Fibroblast of gingiva (primary cell): ENCODE measurements around the gene RNF20.
"Not testable (repeated sequence)": the region's sequence is repeated elsewhere in the genome, so short reads cannot be mapped to it uniquely, and the experiment has no call there.

ENCODE experiments used
- DNase-seq: peaks from one replicate; pipeline ENCODE4 v3.0.0-alpha.2; 2011; ENCODE audit warnings: low read depth

The RNF20 gene, protein sequence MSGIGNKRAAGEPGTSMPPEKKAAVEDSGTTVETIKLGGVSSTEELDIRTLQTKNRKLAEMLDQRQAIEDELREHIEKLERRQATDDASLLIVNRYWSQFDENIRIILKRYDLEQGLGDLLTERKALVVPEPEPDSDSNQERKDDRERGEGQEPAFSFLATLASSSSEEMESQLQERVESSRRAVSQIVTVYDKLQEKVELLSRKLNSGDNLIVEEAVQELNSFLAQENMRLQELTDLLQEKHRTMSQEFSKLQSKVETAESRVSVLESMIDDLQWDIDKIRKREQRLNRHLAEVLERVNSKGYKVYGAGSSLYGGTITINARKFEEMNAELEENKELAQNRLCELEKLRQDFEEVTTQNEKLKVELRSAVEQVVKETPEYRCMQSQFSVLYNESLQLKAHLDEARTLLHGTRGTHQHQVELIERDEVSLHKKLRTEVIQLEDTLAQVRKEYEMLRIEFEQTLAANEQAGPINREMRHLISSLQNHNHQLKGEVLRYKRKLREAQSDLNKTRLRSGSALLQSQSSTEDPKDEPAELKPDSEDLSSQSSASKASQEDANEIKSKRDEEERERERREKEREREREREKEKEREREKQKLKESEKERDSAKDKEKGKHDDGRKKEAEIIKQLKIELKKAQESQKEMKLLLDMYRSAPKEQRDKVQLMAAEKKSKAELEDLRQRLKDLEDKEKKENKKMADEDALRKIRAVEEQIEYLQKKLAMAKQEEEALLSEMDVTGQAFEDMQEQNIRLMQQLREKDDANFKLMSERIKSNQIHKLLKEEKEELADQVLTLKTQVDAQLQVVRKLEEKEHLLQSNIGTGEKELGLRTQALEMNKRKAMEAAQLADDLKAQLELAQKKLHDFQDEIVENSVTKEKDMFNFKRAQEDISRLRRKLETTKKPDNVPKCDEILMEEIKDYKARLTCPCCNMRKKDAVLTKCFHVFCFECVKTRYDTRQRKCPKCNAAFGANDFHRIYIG

DNA sequence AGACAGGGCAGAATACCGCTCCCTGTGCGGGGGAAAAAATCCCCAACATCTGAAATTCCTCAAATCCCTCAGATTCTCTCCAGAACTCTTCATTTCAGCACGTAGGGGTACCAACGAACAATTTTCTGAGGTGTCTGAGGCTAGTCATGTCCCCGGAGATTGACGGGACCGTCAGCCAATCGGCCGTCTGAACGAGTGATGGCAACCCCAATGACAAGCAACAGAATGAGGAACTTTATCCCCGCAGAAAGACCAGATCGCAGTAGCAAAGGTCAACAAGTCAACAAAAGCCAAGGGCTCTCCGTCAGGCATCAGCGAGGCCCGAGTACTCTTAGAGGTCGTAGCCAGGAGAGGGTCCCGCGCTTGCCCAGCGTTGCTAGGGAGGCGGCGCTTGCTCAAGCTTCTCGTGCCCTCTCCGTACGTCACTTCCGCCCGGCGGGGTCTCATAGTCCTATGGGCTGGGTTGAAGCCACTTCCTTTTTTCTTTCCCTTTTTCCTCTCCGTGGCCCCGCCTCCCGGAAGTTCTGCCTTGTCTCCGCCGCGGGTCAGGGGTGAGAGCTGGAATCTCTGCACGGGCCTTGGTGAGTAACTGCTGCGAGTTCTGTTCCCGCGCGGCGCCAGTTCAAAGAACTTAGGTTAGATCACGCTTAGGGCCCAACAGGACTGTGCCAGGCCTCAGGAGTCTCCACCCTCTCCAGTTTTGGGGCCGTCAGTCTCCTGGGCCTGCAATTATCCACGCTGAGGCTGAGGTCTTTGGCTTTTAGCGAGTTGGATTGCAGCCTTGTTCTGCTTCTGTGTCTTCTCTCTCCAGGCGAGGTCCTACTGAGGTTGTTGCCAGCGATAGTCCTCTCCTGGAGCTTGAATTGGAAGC is at the start of gene RNF20:
TSS of gene RNF20 (plus strand) at position 520 of the 871 bp plus-strand sequence. CDS start 1,571 bp downstream, outside the sequence.
- peak; percentile 99 for DNase-seq

DNA sequence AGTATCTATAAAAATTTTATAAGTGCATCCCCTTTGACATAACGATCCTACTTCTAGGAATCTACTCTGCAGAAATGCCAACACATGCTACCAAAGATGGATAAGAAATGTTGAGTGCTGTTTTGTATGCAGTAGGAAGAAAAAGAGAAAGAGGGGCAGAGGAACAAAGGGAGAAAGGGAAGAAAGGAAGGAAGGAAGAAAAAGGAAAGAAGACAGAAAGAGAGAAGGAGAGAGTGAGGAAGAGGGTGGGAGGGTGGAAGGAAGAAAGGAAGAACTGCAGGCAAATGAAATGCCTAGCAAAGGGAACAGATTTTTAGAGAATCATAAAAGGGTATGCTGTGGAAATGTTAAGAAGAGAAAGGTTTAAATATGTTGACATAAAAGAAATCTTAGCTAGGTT is 49.6 kb upstream of the RNF20 start:
- no peak for DNase-seq

DNA sequence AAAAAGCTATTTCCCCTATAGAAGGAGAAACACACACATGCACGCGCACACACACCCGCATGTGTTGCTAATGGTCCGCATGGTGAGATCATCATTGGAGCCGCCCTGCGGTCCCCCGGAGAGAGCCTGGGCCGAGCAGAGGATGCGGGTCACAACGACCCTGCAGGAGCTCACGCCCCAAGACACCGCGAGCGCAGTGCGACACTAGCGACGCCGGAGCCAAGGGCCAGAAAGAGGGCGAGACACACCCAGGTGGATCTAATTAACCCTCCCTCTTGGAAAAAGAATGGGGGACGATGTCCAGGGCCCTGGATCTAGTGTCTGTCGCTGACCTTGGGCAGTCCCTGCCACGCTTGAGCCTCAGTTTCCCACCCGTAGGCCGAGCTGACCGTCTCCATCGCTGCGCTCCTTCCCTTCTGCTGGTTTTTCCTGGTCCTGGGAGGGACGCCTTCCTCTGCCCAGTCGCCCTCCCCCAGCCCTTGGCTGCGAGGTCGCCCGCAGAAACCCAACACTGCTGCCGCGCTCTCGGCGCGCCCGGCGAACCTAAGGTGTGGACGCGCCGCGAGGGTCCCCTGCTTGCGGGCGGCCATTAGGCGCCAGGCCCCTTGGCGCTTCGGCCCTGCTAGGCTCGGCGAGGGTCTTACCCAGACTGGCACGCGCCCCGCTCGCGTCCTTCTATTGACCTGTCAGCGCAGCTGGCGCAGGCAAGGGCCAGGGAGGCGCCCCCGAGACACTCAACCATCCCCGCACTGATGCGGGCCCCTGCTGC is 47.5 kb upstream of the RNF20 start:
- DNase-seq: peak; percentile 37

DNA sequence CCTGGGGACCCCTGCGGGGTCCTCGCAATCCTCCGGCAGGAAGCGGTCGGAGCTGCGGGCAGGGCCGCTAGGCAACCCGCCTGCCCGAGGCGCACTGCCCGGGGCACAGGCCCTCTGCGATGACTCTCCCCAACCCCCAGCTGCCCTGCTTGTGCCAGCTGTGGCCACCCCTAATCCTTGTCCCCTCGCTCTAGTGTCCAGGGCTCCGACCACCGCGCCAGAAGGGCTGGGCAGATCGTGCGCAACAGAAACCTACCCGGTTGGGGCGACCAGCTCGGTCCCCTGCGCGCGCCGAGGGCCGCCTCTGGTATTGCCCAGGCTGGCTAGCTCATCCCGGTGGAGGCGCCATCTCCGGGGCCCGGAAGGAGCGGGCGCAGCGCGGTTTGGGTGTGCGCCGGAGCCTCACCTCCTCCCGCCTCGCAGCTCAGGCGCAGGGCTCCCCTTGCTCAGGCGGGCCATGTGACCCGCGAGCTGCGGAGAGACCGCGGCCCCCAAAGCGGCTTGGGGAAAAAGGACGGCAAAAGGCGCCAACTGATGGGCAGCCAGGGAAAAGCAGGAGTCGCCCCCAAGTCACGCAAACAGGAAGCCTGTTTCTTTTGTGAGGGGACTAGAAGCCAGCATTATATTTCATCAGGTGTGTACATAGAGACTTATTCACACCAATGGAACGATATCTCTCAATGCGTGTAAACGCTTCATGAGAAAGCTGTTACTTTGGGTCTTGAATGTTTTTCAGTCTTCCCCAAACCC is 46.8 kb upstream of the RNF20 start:
- DNase-seq: peak; percentile 59

DNA sequence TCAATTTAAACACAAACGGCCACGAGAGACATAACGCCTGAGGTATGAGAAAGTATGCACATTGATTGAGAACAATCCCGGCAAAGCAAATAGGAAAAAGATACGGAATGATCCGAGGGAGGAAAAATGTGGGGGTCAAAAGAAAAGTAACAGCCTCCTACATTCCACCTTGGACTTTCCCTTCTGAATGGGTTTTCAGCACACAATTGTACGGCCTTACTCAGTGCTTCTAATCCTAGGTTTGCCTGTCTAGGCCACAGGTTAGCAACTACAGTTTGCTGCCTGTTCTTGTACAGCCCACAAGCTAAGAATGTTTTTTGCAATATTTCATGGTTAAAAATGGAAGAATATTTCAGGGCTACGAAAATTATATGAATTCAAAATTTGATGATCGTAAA is 46.2 kb upstream of the RNF20 start:
- no peak for DNase-seq

DNA sequence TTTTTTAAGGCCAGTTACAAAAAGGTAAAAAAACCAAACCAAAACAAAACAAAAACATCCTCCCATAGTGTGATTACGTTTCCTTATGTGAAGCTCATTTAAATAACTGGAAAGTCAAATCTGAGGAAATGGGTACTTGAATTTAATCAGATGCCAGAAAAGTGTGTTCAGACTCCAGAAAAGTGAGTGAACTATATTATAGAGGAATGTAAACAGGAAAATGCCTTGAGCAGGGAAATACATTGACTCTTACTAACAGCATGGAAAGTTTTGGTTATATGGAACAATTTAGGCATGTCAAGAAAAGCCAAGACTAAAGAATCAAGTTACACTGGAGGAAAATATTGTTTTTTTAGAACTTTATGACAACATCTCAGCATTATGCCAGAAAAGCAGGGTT is 37.8 kb upstream of the RNF20 start:
- DNase-seq: peak; percentile 69

DNA sequence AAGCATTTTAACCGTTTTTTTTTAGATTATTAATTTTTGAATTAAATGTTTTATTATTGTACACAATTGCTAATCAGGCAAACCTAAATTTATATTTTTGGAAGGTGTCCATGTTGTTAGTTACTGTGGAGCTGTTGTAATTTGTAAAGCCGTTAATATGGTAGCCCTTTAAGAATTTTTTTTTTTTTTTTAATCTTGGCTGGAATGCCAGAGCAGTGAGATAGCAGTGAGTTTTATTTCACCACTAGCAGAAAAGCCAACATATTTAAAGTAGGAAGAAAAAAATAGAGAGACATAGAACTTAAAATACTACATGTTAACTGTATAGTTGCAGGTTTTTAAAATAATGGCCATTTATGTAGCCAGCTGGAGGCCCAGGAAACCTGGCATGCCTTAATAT is 35.3 kb upstream of the RNF20 start:
- no peak for DNase-seq

DNA sequence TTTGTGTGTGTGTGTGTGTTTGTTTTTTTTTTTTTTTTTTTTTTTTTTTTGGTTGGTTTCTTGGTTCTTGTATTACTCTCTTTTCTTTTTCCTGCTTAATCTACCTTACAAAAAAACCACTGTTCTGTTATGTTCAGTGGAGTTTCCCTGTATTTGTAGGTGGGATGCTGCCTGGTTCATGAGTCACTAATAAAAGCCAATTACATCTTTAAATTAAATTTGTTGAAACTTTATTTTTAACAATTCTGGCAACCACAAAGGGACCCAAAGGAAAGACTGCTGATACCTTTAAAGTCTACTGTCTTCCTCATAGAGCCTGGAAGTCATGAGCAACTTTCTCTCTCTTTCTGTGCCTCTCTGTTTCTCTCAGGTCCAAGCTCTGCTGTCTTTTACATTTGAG is 29.5 kb upstream of the RNF20 start:
- no peak for DNase-seq

DNA sequence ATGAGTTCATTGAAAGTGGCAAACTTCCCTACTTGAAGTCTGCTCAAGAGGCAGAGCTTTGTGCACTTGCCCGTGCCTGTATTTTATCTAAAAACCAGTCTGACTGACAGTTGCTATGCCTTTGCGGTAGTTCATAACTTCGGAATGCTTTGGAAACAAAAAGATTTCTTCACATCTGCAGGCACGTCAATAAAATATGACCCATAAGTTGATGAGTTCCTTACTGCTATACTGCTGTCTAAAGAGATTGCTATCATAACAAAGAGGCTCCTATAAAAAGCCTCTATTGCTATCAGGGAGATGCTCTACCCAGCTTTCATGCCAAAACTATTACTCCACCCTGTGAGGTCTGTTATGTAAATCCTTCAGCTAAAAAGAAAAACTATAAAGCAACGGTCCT is 25.4 kb upstream of the RNF20 start:
- no peak for DNase-seq

DNA sequence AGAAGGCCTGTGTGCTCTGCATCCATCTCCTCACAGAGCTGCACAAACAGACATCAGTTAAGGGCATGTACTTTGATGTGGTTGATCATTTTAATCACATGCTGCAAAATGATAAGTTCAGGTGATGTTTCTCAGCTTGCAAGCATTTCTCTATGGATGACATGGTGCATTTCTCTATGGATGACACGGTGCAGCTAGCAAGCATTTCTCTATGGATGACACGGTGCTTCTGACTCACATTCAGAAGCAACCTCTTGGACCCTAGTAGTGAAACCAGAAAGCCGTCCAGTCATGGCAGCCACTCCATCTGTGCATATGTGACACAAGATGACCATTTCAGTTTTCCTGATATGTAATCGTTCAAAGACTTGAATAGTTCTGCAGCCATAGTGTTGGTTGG is 24.1 kb upstream of the RNF20 start:
- DNase-seq: no peak

DNA sequence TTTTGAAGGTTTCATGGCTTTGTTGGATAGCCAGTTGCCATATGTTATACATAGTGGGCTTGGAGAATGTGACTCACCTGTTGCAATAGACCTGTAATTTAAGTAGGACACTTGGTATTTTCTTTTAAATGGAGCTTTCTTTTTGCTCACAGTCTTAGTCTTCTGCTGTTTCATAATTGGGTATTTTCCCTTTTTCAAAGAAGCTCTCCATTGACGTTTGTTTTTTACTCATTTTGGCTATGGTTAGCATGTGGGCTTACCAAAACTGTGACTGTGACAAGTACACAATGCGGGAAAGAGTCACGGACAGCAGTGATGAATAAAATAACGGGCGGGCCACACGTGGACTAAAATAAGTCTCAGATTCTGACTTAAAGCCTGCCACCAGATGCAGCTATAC is 23.2 kb upstream of the RNF20 start:
- DNase-seq: no peak

DNA sequence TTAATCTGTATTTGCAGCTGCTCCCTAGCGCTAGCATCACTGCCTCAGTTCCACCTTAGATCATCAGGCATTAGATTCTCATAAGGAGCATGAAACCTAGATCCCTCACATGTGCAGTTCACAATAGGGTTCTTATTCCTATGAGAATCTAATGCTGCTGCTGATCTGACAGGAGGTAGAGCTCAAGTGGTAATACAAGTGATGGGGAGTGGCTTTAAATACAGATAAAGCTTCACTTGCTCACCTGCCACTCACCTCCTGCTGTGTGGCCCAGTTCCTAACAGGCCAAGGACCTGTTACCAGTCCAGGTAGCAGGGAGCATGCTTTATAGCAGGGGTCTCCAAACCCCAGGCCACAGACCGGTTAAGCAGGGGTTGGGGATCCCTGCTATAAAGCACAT is 22.6 kb upstream of the RNF20 start:
- DNase-seq: no peak

DNA sequence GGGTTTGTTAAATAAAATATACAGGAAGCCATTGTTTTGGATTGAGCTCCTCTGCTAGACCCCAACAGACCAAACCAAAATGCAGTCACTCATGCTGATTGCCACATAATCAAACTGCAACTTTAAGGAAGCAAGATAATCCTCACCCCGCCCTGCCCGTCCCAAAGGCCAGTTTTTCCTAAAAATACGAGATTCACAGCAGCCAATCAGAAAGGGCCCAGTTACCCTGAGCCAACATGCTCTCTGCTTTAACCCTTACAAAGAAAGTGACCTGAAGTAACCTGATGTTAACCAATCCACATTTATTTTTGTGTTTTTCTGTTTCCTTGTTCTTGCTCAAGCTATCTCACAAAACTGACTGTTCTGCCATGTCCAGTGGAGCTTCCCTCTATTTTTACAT is 21.5 kb upstream of the RNF20 start:
- DNase-seq: no peak

DNA sequence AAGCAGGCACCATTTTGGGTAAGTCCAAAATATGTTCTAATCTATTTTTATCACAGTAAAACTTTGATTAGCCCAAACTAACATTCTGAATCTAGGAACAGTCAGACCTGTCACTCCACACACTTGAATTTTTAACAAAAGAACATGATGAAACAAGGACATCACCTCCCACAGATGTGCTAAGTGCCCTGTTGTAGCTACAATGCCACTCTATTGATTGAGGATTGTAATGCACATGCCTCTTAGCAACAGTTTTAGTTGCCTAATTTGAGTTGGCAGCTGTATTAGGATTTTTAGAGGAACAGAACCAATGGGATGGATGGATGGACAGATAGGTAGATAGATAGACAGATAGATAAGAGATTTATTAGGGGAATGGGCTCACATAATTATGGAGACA is 20.3 kb upstream of the RNF20 start:
- DNase-seq: no peak

DNA sequence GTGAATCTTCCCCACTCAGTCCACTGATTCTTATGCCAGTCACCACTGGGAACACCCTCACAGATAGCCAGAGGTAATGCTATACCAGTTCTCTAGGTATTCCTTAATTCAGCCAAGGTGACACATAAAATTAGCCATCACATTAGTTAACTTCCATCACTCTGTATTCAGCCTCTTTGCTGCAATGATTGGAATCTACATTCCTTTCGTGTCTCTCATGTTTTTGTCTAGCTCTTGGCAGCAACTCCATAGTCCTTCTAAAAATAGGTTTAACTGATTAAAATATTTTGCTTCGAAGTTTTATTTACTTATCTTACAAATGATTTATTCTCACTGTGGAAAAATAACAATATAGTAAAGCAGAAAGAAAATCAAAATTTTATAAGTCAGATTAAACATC is 19.6 kb upstream of the RNF20 start:
- peak; percentile 51 for DNase-seq

DNA sequence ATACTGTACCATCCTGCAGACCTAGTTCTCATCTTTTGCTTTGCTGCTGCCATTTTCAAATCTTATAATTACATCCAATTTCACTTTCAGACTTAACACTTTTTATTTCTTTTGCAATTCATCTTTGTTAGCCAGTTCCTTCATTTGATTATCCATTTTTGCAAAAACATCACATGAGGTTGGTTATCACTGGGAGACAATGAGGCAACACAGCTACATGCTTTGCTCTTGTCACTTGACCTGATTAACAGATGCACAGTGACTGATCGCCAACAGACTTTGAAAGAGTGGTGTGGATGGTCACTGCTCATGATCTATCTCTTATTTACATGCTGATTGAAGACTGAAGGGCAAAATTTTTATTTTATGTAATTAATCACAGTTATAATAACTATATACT is 17.0 kb upstream of the RNF20 start:
- no peak for DNase-seq

DNA sequence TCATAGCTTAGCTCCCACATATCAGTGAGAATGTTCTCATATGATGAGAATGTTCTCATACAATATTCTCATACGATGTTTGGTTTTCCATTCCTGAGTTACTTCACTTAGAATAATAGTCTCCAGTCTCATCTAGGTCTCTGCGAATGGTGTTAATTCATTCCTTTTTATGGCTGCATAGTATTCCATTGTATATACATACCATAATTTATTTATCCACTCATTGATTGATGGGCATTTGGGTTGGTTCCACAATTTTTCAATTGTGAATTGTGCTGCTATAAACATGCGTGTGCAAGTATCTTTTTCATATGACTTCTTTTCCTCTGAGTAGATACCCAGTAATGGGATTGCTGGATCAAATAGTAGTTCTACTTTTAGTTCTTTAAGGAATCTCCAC is 15.2 kb upstream of the RNF20 start:
- DNase-seq: not testable (repeated sequence)

DNA sequence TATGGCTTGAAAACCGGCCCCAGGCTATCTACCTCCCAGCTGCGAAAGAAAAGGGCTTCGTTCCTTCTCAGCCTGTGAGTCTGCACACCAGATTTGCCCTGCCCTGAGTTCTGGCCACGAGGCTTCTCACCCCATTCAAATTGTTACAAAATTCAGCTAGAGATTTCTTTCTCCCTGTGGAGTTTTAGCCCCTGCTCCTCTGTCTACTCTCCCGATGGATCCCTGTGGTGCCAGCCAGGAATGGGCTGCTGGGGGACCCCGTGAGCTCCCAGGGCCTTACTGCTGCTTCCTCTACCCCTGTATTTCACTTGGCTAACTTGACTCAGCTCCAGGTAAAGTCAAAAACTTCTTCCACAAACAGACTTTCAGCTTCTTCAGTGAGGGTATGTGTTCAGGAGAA is 9.3 kb upstream of the RNF20 start:
- DNase-seq: no peak

DNA sequence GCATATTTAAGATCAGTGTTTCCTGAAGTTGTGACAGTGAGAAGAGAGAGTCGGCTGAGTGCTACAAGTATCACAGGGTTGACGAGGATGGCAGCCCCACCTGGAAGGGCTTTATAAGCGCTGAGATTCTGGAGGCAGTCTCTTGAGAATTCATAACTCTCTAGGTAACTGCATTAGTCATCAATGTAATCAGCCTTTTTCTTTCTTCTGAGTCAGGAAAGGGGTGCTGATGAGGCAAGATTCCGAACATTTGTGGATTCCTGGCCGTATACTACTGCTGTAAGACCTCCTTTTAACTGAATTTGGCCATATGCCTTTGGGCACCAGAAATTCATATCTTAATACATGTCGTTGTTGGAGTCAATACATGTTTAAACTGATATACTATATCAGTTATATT is 6.6 kb upstream of the RNF20 start:
- DNase-seq: no peak

DNA sequence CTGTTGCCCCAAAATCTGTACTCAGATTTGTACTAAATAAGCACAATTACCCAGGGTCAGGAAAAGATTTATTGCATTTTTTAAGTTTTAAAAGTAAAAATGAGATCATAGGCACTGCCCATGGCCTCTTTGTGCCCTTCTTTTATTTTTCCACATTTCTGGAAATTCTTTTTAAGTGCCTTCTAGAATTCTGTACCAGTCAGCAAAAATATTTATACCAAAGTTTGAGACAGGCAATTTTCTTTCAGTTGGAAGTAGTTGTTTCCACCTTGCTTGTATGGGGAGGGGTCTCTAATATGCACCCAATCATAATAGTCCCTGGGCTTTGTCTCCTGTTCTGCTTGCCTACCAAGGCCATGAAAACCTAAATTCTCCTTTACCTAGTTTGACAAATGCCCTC is 5.6 kb upstream of the RNF20 start:
- DNase-seq: no peak
